HepG2 (cell line): ENCODE measurements around the gene USP36. TPM values are rescaled to one million over a fixed set of nuclear protein-coding genes. Genes with fewer than 3 reads are reported as not detected.

Source experiments
- ATAC-seq: fragments of 200-7000 bp; cut with Tn5 transposase; 3 replicates; pipeline ENCODE4 v1.9.1; 2020; ENCODE audit warnings: mild to moderate bottlenecking, moderate library complexity
- BruUV-seq: library from RNA; stranded (reverse); fragments of 400-500 nt; replicated peaks from 2 replicates; lab custom pipeline; 2021; lab: Mats Ljungman, UMichigan
- CTCF ChIA-PET: fragments of 300-600 bp; formaldehyde crosslinking; extraction: SDS; loops from one replicate; lab custom pipeline; 2021; ENCODE audit warnings: low total read pairs, inconsistent platforms, low intra/inter-chr PET ratio; lab: Yijun Ruan, JAX
- POLR2A ChIA-PET: fragments of 350-600 bp; sonication (Branson Sonifier 250); formaldehyde crosslinking; loops from one replicate; lab custom pipeline; 2020; ENCODE audit warnings: antibody characterized with exemption, inconsistent platforms; lab: Yijun Ruan, JAX
- DNase-seq: peaks from one replicate; pipeline ENCODE4 v3.0.0-alpha.2; 2015; ENCODE audit warnings: low spot score
- FAIRE-seq: peaks from 3 replicates; lab custom pipeline; 2011; peaks lifted over from hg19 to GRCh38; lab: Jason Lieb, UNC
- H2AFZ ChIP-seq: one replicate; pipeline ENCODE4 v1.6.1; 2011; ENCODE audit warnings: low read length, inconsistent platforms
- H3K27ac ChIP-seq: fragments of 300-600 bp; 3 replicates; pipeline ENCODE4 v1.8.0; 2011; ENCODE audit warnings: mixed run types, mild to moderate bottlenecking, mixed read lengths, low read length, inconsistent platforms; ENCODE audit not compliant: insufficient read depth; ENCODE audit errors: extremely low read length
- H3K27me3 ChIP-seq, 2 experiments: fragments of 200-600 bp in 1 of 2; 2 replicates in 1 of 2; 3 replicates in 1 of 2; pipeline versions ENCODE4 v1.6.0 to v1.8.0; 2011; ENCODE audit warnings: low read length in 2 of 2, mild to moderate bottlenecking in 2 of 2, moderate library complexity in 2 of 2, inconsistent platforms in 1 of 2; ENCODE audit not compliant: insufficient read depth in 2 of 2, control insufficient read depth in 1 of 2
- H3K36me3 ChIP-seq, 2 experiments: fragments of 200-600 bp in 1 of 2; replicated peaks in 1 of 2; 2 replicates in 1 of 2; 3 replicates in 1 of 2; pipeline versions ENCODE4 v1.5.1 to v1.8.0; 2011; ENCODE audit warnings: low read length in 2 of 2, inconsistent platforms in 1 of 2; ENCODE audit not compliant: insufficient read depth in 2 of 2, control insufficient read depth in 1 of 2
- H3K4me1 ChIP-seq: 2 replicates; pipeline ENCODE4 v1.5.1; 2012; ENCODE audit warnings: low read length, inconsistent platforms; ENCODE audit not compliant: insufficient read depth
- H3K4me2 ChIP-seq: 2 replicates; pipeline ENCODE4 v1.6.0; 2011; ENCODE audit warnings: low read depth, low read length, inconsistent platforms
- H3K4me3 ChIP-seq, 3 experiments: fragments of 200-600 bp in 1 of 3; sonication (generic), shearing (Covaris generic) in 1 of 3; replicated peaks in 1 of 3; 2 replicates each; pipeline ENCODE4 v1.5.1; 2011 to 2016; ENCODE audit warnings: low read length in 3 of 3, inconsistent platforms in 2 of 3, low read depth in 2 of 3, mild to moderate bottlenecking in 2 of 3, control low read depth in 1 of 3, mixed read lengths in 1 of 3; ENCODE audit not compliant: insufficient read depth in 1 of 3
- H3K79me2 ChIP-seq: one replicate; pipeline ENCODE4 v1.6.1; 2011; ENCODE audit warnings: low read length, inconsistent platforms; ENCODE audit not compliant: insufficient read depth
- H3K9ac ChIP-seq: 2 replicates; pipeline ENCODE4 v1.6.0; 2011; ENCODE audit warnings: mild to moderate bottlenecking, low read depth, low read length, inconsistent platforms; ENCODE audit not compliant: insufficient read depth
- H3K9me3 ChIP-seq: 2 replicates; pipeline ENCODE4 v1.5.1; 2012; ENCODE audit warnings: mild to moderate bottlenecking, low read length
- H4K20me1 ChIP-seq: 2 replicates; pipeline ENCODE4 v1.6.0; 2011; ENCODE audit warnings: inconsistent platforms, mild to moderate bottlenecking, low read length, moderate library complexity; ENCODE audit not compliant: insufficient read depth
- HOXA7 ChIP-seq: sonication (generic); formaldehyde crosslinking; IDR thresholded peaks from 2 replicates; pipeline ENCODE4 v1.8.1; 2022; ENCODE audit warnings: mild to moderate bottlenecking, missing genetic modification reagents, moderate library complexity
- MED8 ChIP-seq: sonication (generic); formaldehyde crosslinking; IDR thresholded peaks from 2 replicates; pipeline ENCODE4 v1.8.1; 2023; ENCODE audit warnings: mild to moderate bottlenecking, missing genetic modification reagents; ENCODE audit not compliant: insufficient replicate concordance
- REPIN1 ChIP-seq: sonication (generic); formaldehyde crosslinking; IDR thresholded peaks from 2 replicates; pipeline ENCODE4 v1.8.0; 2022; ENCODE audit warnings: missing genetic modification reagents, low read depth, mild to moderate bottlenecking, borderline replicate concordance
- SIN3B ChIP-seq: fragments of 150-350 bp; IDR thresholded peaks from 2 replicates; pipeline ENCODE4 v1.6.1; 2014; ENCODE audit warnings: low read length
- SOX6 ChIP-seq, 2 experiments: fragments of 450-650 bp in 1 of 2; sonication (generic) in 1 of 2; formaldehyde crosslinking in 1 of 2; IDR thresholded peaks; 2 replicates each; pipeline versions ENCODE4 v1.4.0 to v1.6.1; 2017 to 2020; ENCODE audit warnings: antibody characterized with exemption in 1 of 2, mild to moderate bottlenecking in 1 of 2, missing genetic modification reagents in 1 of 2
- SP140L ChIP-seq: sonication (generic); formaldehyde crosslinking; IDR thresholded peaks from 2 replicates; pipeline ENCODE4 v1.4.0; 2020; ENCODE audit warnings: missing genetic modification reagents, borderline replicate concordance
- ZNF121 ChIP-seq: sonication (generic); formaldehyde crosslinking; IDR thresholded peaks from 2 replicates; pipeline ENCODE4 v1.5.0; 2020; ENCODE audit warnings: mild to moderate bottlenecking, missing genetic modification reagents
- ZNF24 ChIP-seq: fragments of 450-650 bp; IDR thresholded peaks from 2 replicates; pipeline ENCODE4 v1.6.1; 2017; ENCODE audit warnings: antibody characterized with exemption, mild to moderate bottlenecking
- ZNF556 ChIP-seq: sonication (generic); formaldehyde crosslinking; IDR thresholded peaks from 2 replicates; pipeline ENCODE4 v1.4.0; 2020; ENCODE audit warnings: mild to moderate bottlenecking, missing genetic modification reagents, borderline replicate concordance
- ZNF83 ChIP-seq: sonication (generic); formaldehyde crosslinking; IDR thresholded peaks from 2 replicates; pipeline ENCODE4 v1.4.0; 2020; ENCODE audit warnings: missing genetic modification reagents, mild to moderate bottlenecking, borderline replicate concordance
- ZSCAN12 ChIP-seq: sonication (generic); formaldehyde crosslinking; IDR thresholded peaks from 2 replicates; pipeline ENCODE4 v1.9.0; 2021; ENCODE audit warnings: mild to moderate bottlenecking, missing genetic modification reagents
- WGBS: methylation state at CpG from one replicate; pipeline ENCODE4 v1.1.6; 2017; ENCODE audit warnings: low lambda C conversion rate; 5-methylcytosine and 5-hydroxymethylcytosine counted together
- in situ Hi-C: cut with HindIII; loops from 2 replicates; pipeline ENCODE4 v1.10.0; 2017; ENCODE audit warnings: low pct_unique_long_range_greater_than_20kb; ENCODE audit not compliant: extremely low pct_ligation_motif_present
- intact Hi-C: fragments of 100-400 bp; cut with micrococcal nuclease; formaldehyde crosslinking; loops from one replicate; pipeline ENCODE4 v1.10.0; 2022; ENCODE audit not compliant: unreplicated experiment
- polyA plus RNA-seq, 8 experiments: library from polyadenylated mRNA; depleted of rRNA in 3 of 8; stranded (reverse) in 7 of 8; unstranded in 1 of 8; fragments of >200 nt; fragmentation: Illumina TruSeq in 4 of 8; extraction: Trizol in 4 of 8; gene quantifications; 2 replicates each; pipeline versions ENCODE4 v1.2.1 to v1.2.3, GENCODE V29; 2011 to 2016; ENCODE audit warnings: low read depth in 4 of 8, missing spikeins in 1 of 8, mixed read lengths in 1 of 8; ENCODE audit not compliant: insufficient read depth in 1 of 8
- total RNA-seq, 5 experiments: library from RNA; depleted of rRNA; stranded (reverse); fragments of >200 nt; fragmentation: Illumina TruSeq; extraction: Trizol; gene quantifications; 2 replicates each; pipeline ENCODE4 v1.2.3, GENCODE V29; 2016; ENCODE audit warnings: low read depth in 1 of 5
- TF ChIP-seq, protein P1 (sequence below): sonication (generic); formaldehyde crosslinking; IDR thresholded peaks from 2 replicates; pipeline ENCODE4 v1.5.0; 2020; ENCODE audit warnings: missing genetic modification reagents

Gene USP36
- total and polyA plus RNA-seq, 2 of the 13 experiments (the other 11 are each of a cell fraction or from before 2014, with no cell fraction given), result 29.6 to 45.9 TPM

DNA sequence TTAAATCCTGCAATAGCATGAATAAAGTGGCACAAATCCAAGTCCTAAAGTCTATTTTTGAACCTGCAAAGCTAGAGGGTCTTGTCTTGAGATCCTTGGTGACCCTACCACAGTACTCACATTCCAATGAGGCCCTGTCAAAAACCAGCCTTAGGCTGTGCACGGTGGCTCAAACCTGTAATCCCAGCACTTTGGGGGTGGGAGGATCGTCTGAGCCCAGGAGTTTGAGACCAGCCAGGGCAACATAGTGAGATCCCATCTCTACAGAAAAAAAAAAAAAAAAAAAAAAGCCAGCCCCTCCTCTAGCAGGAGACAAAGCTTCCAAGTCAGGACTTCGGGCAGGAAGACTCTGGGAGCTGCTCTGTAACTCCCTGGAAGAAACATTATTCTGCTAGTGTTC is 74.8 kb downstream of the USP36 start:
- FAIRE-seq (no peak), DNase-seq (no peak)
- Histone ChIP-seq H3K9me3 (no peaks in the 10 kb centered on the region), H3K4me2 (no peak overlapping the region), H3K9ac (no peak overlapping the region), H4K20me1 (peaks cover 6% of the 10 kb centered on the region; the same call in 1 of the 2 replicates), H3K79me2 (peaks cover 80% of the 10 kb centered on the region), H3K36me3 (no peaks in the 10 kb centered on the region; a peak in 1 of 5 replicates)
- intact Hi-C loops (no loop called here), in situ Hi-C loops (no loop called here)
- CTCF ChIA-PET, result no interaction called here
- TF ChIP-seq SIN3B, result no peak
- TF ChIP-seq HOXA7 (CRISPR knock-in tag), result no peak
- no peak for TF ChIP-seq ZSCAN12 (CRISPR knock-in tag)
- no peak for TF ChIP-seq ZNF556 (CRISPR knock-in tag)
- no peak for TF ChIP-seq ZNF24
- peak; percentile 88 for TF ChIP-seq ZNF121 (CRISPR knock-in tag)
- TF ChIP-seq, all 625 proteins: peak for 1
- Histone ChIP-seq H3K4me1 (peaks cover 69% of the 10 kb centered on the region), H2AFZ (no peak overlapping the region), H3K27ac (no peak overlapping the region), H3K27me3 (no peaks in the 10 kb centered on the region), H3K4me3 (no peak overlapping the region)
- 82% methylated on average over 3 of the region's 3 CpGs for WGBS
- ATAC-seq, result no peak
- POLR2A ChIA-PET, result interaction anchor here (1.2 kb wide), 1 partner anchor 14 kb away, joined by 3 read pairs; no protein-coding TSS in a partner anchor
- BruUV-seq, result no TSS peak

DNA sequence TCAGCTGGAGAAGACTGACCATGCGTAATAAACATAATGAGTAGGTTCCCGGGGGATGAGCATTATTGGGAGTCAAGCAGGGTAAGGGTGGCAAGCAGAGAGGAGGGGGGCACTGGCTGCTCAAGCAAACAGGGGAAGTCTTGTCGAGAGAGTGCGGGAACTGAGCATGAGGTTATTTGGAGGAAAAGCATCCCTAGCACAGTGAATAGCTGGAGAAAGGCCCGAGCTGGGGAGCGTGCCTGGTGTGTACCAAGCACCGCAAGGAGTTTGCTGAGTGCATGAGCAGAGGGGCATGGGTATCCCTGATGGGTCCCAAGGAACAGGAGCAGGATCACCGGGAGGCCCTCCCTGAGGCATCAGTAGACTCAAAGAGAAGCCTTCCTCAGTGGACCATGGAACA is 75.7 kb downstream of the USP36 start:
- Histone ChIP-seq H3K79me2 (peaks cover 83% of the 10 kb centered on the region), H3K36me3 (no peaks in the 10 kb centered on the region; a peak in 1 of 5 replicates), H3K9me3 (no peaks in the 10 kb centered on the region), H3K4me2 (no peak overlapping the region), H2AFZ (no peak overlapping the region), H4K20me1 (peaks cover 6% of the 10 kb centered on the region; the same call in 1 of the 2 replicates), H3K9ac (no peak overlapping the region), H3K27me3 (no peaks in the 10 kb centered on the region), H3K4me1 (peaks cover 72% of the 10 kb centered on the region), H3K4me3 (no peak overlapping the region), H3K27ac (no peak overlapping the region)
- in situ Hi-C loops (no loop called here), intact Hi-C loops (no loop called here)
- DNase-seq, result no peak
- no peak for FAIRE-seq
- ChIA-PET CTCF (no interaction called here), POLR2A (no interaction called here)
- no TSS peak for BruUV-seq
- 96% methylated on average over 8 of the region's 8 CpGs for WGBS
- no peak for ATAC-seq
- TF ChIP-seq SOX6 (IDR thresholded peaks at IDR 0.05) (no peak), SOX6 (CRISPR knock-in tag; IDR thresholded peaks at IDR 0.05) (no peak), REPIN1 (no peak), MED8 (CRISPR knock-in tag) (no peak), ZNF83 (CRISPR knock-in tag) (no peak), SP140L (CRISPR knock-in tag) (no peak)
- TF ChIP-seq, protein P1, sequence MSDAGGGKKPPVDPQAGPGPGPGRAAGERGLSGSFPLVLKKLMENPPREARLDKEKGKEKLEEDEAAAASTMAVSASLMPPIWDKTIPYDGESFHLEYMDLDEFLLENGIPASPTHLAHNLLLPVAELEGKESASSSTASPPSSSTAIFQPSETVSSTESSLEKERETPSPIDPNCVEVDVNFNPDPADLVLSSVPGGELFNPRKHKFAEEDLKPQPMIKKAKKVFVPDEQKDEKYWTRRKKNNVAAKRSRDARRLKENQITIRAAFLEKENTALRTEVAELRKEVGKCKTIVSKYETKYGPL (CRISPR knock-in tag), result no peak
